Neuron (in vitro differentiated cells): ENCODE results near the gene SPATA12.

Source experiments
- H2AFZ ChIP-seq: one replicate; pipeline ENCODE4 v1.6.1; 2013; ENCODE audit warnings: low read depth, mild to moderate bottlenecking, inconsistent platforms, low read length, moderate library complexity
- H3K27me3 ChIP-seq: one replicate; pipeline ENCODE4 v1.6.1; 2013; ENCODE audit warnings: low read length; ENCODE audit not compliant: insufficient read depth
- H3K36me3 ChIP-seq: one replicate; pipeline ENCODE4 v1.6.1; 2013; ENCODE audit warnings: low read length; ENCODE audit not compliant: insufficient read depth
- H3K4me1 ChIP-seq: one replicate; pipeline ENCODE4 v1.6.1; 2013; ENCODE audit warnings: low read length; ENCODE audit not compliant: insufficient read depth
- H3K4me3 ChIP-seq: 2 replicates; pipeline ENCODE4 v1.5.1; 2013; ENCODE audit warnings: mild to moderate bottlenecking, low read length, moderate library complexity
- H3K9me3 ChIP-seq: one replicate; pipeline ENCODE4 v1.6.1; 2013; ENCODE audit warnings: low read length

SPATA12 gene

DNA sequence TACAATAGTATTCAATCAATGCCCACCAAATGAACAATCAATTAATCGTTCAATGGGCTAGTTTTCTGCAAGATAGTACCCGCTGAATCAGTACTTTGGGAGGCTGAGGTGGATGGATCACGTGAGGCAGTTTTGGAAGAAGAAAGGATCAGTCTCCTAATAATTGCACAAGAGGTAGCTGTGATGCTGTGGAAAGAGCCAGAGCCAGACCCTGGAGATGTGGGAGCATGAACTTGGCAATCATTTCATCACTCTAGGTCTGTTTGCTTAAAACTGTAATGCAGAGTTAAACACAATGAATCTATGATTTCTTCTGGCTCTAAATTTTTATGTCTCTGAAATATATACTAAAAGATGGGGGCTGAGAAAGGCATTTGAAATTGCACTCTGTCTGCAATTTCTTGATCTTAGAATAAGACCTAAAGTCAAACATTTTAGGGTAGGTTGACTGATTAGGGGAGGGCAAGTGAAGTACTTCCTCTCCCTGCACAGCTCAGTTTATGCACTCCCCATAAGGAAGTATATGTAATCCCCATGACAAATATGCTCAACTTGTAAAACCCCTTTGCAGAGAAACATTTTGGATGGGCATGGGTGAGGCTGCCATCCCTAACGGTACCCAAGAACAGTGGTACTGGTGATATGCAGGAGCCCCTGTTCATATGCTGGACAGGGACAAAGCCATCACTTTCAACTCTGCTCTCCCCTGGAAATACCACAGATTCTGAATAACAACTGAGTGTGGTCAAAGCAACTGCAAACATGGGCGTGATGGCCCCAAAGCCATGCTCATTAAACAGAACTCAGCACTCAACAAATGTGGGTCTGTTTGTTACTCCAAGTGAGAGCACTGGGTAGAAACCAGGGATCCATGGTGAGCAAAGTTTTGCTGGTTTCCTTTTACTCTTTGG, 28.6 kb upstream of the SPATA12 start:
- Histone ChIP-seq H3K27me3 (no peaks in the 10 kb centered on the region), H3K36me3 (no peaks in the 10 kb centered on the region), H3K9me3 (no peaks in the 10 kb centered on the region), H3K4me1 (no peaks in the 10 kb centered on the region), H3K4me3 (no peak overlapping the region), H2AFZ (no peak overlapping the region)

DNA sequence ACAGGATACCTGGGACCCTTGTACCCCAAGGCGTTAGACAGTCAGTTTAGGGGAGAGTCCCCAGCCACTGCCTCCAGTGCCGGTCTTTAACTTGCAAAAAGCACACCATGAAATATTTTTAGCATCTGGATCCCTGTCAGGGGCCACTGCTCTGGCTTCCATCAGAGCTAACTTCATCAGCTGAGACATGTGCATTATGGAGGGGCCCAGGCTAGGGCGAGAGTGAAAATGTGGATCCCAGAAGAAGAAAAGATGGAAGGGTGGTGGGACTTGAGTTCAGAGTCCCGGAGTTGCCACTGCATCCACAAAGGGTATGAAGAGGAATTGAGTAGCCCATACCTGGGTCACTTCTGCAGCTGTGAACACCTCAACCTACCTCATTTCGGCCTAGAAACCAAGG, 23.5 kb upstream of the SPATA12 start:
- no peaks in the 10 kb centered on the region for H3K9me3 ChIP-seq

DNA sequence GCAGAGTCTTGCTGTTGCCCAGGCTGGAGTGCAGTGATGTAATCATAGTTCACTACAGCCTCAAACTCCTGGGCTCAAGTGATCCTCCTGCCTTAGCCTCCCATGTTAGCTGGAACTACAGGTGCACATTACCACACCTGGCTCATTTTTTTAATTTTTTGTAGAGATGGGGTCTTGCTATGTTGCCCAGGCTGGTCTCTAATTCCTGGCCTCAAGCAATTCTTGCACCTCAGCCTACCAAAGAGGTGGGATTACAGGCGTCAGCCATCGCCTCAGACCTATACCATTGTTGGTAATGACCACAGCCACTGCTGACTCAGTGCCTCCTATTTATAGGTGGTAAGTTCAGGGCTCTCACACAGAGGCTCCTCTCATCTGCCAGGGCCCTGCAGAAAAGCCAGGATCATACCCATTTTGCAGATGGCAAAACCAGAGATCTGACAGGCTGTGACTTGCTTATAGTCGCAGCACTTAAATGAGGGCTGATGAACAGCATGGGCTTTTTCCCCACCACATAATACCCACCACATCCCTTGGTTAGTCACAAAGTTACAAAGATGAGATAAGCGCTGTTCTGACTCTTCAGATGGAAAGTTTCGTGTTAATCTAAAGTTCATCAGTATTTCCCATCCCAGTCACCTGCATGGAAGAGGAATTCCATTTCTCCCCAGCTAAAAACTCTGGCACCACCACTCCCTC, 21.8 kb upstream of the SPATA12 start:
- H3K36me3 ChIP-seq = no peaks in the 10 kb centered on the region
- H3K27me3 ChIP-seq = no peaks in the 10 kb centered on the region
- H3K4me1 ChIP-seq = no peaks in the 10 kb centered on the region
- no peak overlapping the region for H2AFZ ChIP-seq
- no peaks in the 10 kb centered on the region for H3K9me3 ChIP-seq
- H3K4me3 ChIP-seq = no peak overlapping the region

More for the DNA sequence above, 23.5 kb upstream of the SPATA12 start:
- Histone ChIP-seq H3K27me3 (no peaks in the 10 kb centered on the region), H3K4me3 (no peak overlapping the region), H2AFZ (no peak overlapping the region), H3K36me3 (no peaks in the 10 kb centered on the region), H3K4me1 (no peaks in the 10 kb centered on the region)

DNA sequence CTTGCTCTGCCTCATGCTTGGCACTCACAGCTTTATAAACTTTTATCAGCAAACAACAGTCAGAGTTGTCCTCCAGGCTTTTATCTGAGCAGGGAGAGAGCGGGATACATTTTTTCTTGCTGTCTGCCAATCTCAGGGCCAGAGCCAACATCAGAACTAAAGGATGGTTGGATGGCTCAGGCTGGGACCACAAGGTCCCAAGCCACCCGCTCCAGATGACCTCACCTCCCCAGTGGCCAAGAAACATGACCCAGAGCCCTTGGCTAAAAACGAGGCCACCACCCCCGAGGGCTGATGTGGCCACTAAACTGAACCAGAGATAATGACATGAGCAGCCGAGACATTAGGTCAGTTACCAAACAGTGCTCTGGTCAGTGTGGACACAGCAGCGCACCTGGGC, 18.8 kb upstream of the SPATA12 start:
- no peaks in the 10 kb centered on the region for H3K36me3 ChIP-seq
- no peak overlapping the region for H3K4me3 ChIP-seq
- no peak overlapping the region for H2AFZ ChIP-seq
- H3K4me1 ChIP-seq = no peaks in the 10 kb centered on the region
- H3K9me3 ChIP-seq = peaks cover 2% of the 10 kb centered on the region
- H3K27me3 ChIP-seq = no peaks in the 10 kb centered on the region

DNA sequence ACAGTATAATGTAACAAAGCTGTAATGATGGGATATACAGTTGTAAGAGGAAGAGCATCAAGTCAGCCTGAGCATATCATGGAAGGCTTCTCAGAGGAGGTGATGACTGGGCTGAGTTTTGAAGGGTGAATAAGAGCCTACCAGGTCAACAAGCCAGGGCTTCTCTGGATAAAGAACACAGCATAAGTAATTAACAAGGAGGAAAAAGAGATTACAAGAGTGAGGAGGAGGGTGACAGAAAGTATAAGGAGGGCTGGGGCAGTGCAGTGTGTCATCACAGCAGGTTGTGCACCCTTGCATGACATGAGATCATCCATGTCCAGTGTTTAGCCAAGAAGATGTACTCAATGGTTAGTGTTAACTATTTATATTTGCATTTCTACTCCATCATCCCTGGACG, 16.9 kb upstream of the SPATA12 start:
- Histone ChIP-seq H3K9me3 (peaks cover 2% of the 10 kb centered on the region), H3K4me3 (no peak overlapping the region), H2AFZ (no peak overlapping the region), H3K4me1 (peaks cover 7% of the 10 kb centered on the region), H3K36me3 (no peaks in the 10 kb centered on the region), H3K27me3 (no peaks in the 10 kb centered on the region)

DNA sequence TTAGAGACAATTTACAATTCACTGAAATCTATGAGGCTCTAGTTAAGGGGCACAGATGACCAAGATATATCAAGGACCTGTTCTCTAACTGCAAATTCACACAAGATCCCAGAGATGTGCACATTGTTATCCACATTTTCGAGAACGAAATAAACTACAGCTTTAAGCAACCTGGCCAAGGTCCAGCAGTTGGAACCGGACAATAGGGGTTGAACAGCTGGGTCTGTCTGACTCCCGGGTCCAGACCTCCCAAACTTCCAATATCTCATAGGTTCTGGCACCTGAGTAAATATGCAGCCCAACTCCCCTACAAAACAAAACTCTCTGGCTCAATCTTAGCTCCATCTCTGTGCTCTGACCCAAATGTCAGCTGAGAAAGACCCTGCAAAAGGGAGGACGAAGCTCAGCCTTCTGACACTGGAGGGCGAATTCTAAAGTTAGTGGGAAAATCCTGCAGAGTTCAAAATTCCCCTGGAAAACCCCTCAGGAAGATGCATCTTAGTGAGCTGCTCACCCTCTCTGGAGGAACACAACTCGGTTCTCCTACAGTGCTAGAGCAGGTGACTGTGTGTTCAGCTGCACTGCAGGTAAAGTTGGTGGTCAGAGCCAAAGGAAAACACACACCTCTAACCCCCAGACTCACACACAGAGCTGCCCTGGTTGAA, 14.2 kb upstream of the SPATA12 start:
- no peaks in the 10 kb centered on the region for H3K27me3 ChIP-seq
- H3K9me3 ChIP-seq = peaks cover 2% of the 10 kb centered on the region
- H3K4me1 ChIP-seq = peaks cover 7% of the 10 kb centered on the region
- H3K4me3 ChIP-seq = no peak overlapping the region
- no peaks in the 10 kb centered on the region for H3K36me3 ChIP-seq
- no peak overlapping the region for H2AFZ ChIP-seq

DNA sequence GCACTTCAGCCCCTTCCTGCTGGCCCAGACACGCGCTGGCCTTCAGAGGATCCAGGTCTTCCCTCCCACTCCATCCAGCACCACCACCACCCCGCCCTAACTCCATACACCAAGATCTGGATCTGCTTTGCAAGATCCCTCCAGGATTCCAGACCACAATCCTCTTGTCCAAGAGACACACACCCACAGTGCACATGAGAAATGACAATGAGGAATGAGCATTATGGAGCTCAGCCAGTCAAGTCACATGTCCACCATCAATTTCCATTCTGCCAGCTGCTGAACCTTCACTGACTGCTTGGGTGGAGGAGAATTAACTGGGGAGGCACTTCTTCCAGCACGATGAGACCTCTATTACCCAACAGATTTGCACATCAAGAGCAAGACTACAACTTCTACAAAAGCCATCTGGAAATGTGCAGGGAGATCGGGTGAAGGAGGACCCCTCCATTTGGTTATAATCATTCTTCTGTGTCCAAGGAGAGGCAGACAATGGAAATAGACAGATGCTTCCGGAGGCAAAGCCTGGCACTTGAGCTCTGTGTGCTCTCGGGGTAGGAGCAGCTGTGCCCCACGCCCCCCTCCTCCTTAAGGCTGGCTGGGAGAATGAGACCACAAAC, 12.3 kb upstream of the SPATA12 start:
- peaks cover 7% of the 10 kb centered on the region for H3K4me1 ChIP-seq
- no peak overlapping the region for H2AFZ ChIP-seq
- no peaks in the 10 kb centered on the region for H3K27me3 ChIP-seq
- H3K36me3 ChIP-seq = no peaks in the 10 kb centered on the region
- H3K9me3 ChIP-seq = peaks cover 2% of the 10 kb centered on the region
- H3K4me3 ChIP-seq = no peak overlapping the region

DNA sequence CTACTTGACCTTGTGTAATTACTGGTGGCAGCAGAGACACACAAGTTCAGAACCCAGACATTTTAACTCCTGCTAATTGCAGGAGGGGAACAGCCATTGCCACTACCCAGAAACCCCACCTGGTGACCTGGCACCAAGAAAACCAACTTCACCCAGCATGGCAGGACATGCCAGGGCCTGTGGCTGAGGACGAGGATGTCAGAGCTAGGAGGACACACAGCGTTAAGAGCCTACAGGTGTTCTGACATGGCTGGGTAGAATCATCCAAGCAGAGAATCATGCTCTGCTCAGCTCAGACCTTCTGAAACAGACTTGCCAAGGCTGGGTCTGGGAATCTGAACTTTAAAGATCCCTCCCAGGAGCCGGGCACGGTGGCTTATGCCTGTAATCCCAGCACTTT, 11.7 kb upstream of the SPATA12 start:
- Histone ChIP-seq H3K4me1 (peaks cover 7% of the 10 kb centered on the region), H3K4me3 (no peak overlapping the region), H2AFZ (no peak overlapping the region), H3K27me3 (no peaks in the 10 kb centered on the region), H3K36me3 (no peaks in the 10 kb centered on the region), H3K9me3 (peaks cover 2% of the 10 kb centered on the region)

DNA sequence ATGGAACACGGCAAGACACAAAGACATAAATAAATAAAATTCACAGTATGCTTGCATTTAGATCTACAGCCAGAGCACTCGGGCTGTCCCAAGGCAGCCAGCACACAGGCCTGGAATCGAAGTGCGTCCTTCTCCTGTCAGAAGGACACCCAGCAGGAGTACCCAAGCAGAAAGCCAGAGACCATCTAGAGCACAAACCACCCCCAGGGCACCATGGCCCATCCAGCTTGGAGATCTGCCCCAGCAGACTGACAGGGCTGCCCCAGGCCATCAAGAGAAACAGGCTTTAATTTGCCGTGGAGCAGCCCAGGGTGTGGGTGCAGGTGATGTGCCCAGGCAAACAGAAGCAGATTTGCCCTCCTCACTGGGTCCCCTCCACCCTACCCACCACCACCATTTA, 7.8 kb upstream of the SPATA12 start:
- Histone ChIP-seq H3K4me3 (no peak overlapping the region), H3K27me3 (no peaks in the 10 kb centered on the region), H3K36me3 (no peaks in the 10 kb centered on the region), H3K9me3 (peaks cover 1% of the 10 kb centered on the region), H3K4me1 (peaks cover 6% of the 10 kb centered on the region), H2AFZ (no peak overlapping the region)

DNA sequence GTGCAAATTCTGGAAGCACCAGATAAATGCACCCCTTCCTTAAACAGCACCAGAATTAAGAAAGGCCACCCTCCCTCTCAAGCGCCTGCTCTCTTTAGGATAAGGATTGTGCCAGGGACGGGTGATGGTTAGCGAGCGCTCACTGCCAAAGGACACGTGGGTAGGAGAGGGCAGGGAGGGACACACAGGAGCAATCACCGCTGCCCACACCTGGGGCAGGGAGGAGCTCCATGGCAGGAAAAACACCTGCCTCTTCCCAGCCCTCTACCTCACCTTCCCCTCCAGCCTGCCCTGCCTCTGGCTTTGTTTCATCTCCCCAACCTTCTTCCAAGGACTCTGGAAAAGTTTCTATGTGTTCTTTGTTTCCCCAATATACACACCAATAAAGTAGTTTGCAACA, 7.3 kb upstream of the SPATA12 start:
- Histone ChIP-seq H3K4me3 (no peak overlapping the region), H3K9me3 (peaks cover 1% of the 10 kb centered on the region), H2AFZ (no peak overlapping the region), H3K4me1 (peaks cover 2% of the 10 kb centered on the region), H3K36me3 (no peaks in the 10 kb centered on the region), H3K27me3 (no peaks in the 10 kb centered on the region)

DNA sequence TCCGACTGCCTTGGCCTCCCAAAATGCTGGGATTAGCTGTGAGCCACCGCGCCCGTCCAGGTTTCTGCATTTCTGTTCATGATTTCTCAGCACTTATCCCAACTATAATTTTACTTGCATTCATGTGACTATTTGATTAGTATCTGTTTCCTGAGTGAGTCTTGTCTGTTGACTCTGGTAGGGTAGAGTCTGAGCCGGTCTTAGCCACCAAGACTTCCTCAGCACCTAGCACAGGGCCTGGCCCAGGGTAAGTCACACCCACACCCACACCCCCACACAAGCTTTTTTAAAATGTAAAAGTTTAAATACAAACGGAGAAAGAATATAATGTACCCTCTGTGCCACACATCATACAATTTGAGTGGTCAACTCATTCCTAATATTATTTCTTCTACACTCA, 3.1 kb upstream of the SPATA12 start:
- no peak overlapping the region for H2AFZ ChIP-seq
- H3K4me1 ChIP-seq = peaks cover 6% of the 10 kb centered on the region
- H3K36me3 ChIP-seq = no peaks in the 10 kb centered on the region
- H3K9me3 ChIP-seq = peaks cover 1% of the 10 kb centered on the region
- H3K27me3 ChIP-seq = no peaks in the 10 kb centered on the region
- no peak overlapping the region for H3K4me3 ChIP-seq

DNA sequence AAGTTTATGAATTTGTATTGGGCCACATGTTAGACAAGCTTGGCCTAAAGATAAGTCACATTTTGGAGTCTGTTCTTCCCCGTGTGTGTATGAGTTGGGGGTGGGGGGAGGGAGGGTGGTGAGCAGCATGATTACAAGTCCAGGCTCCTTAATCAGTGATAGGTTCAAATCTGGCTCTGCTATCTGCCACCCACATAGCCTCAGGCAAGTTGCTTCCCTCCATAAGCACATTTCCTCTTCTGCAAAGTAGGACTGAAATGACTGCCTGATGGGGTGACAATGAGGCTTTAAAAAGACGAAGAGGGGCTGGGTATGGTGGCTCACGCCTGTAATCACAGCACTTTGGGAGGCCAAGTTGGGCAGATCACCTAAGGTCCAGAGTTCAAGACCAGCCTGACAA, 1.1 kb upstream of the SPATA12 start:
- Histone ChIP-seq H3K27me3 (no peaks in the 10 kb centered on the region), H2AFZ (no peak overlapping the region), H3K4me1 (peaks cover 10% of the 10 kb centered on the region), H3K36me3 (no peaks in the 10 kb centered on the region), H3K4me3 (no peak overlapping the region), H3K9me3 (peaks cover 1% of the 10 kb centered on the region)

DNA sequence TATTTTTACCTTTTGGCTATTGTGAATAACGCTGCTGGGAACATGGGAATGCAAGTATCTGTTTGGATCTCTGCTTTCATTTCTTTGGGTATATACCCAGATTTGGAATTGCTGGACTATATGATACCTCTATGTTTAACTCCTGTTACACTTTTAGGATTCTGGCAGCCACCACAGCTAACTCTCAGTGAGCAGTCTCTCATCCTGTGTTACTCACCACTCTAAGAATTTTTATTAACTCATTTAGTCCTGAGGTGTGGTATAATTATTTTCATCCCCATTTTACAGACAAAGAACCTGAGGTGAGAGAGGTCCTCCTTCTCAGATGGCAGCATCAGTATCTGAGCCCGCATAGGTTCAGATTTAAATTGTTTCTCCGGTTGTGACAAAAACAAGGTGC, 1.1 kb downstream of the SPATA12 start:
- Histone ChIP-seq H3K4me3 (no peak overlapping the region), H3K36me3 (no peaks in the 10 kb centered on the region), H3K27me3 (no peaks in the 10 kb centered on the region), H3K4me1 (peaks cover 10% of the 10 kb centered on the region), H3K9me3 (no peaks in the 10 kb centered on the region), H2AFZ (no peak overlapping the region)
